ENCODE measurements around the gene EIF5AL1.

DNA sequence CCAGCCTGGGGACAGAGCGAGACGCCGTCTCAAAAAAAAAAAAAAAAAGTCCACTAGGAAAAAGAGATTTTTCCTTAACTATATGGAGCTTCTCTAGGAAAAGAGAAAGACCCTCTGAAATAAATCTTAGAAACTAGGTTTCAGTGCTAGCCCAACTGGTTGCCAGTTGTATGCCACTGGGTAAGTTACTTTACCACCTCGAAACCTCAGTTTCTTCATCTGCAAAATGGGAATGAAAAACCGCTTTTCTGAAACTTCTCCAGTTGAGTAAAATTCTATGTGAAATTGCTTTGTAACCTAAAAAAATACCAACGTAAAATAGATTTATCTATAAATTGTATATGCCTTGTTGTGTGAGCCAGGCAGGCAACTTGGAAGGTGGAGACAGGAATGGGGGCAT lies 16.5 kb upstream of the EIF5AL1 start:
- TF ChIP-seq GATA2 (IDR thresholded peaks at IDR 0.05; ENCODE audit: low read depth, low read length) = no peak
- no peak for TF ChIP-seq GATA3 (IDR thresholded peaks at IDR 0.05; ENCODE audit: low read depth, low read length)

Measured in SH-SY5Y (cell line).